GM19324 (cell line): Measurements from ENCODE around the gene APOBEC3F.
"Not testable (repeated sequence)": the region's sequence is repeated elsewhere in the genome, so short reads cannot be mapped to it uniquely, and the experiment has no call there.

Source experiments
- ATAC-seq: cut with Tn5 transposase; IDR thresholded peaks from one replicate; pipeline ENCODE4 v1.9.1; 2021; ENCODE audit warnings: mild to moderate bottlenecking, moderate library complexity; ENCODE audit not compliant: unreplicated experiment, low FRiP score

APOBEC3F gene

DNA sequence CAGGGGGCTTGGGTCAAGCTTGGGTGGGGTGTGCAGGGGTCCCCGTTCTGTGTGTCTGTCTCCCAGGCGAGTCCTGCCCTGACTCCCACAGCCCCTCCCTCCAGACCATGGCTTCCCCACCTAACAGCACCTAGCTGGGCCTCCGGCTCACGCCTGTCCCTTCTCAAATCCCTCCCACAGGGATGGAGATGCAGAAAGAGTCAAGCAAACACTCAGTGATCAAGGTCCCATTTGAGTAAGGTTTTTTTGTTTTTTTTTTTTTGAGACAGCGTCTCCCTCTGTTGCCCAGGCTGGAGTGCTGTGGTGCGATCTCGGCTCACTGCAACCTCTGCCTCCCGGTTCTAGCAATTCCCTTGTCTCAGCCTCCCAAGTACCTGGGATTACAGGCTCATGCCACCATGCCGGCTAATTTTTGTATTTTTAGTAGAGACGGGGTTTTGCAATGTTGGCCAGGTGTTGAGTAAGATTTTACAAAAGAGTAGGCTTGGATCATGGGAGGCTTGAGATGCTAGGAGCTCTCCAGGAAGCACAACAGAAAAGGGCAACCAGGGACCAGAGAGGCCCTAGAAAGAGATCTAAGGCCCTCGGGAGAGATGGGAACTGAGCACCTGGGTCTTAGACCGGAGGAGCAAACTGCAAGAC lies 14.0 kb upstream of the APOBEC3F start:
- ATAC-seq, result no peak

DNA sequence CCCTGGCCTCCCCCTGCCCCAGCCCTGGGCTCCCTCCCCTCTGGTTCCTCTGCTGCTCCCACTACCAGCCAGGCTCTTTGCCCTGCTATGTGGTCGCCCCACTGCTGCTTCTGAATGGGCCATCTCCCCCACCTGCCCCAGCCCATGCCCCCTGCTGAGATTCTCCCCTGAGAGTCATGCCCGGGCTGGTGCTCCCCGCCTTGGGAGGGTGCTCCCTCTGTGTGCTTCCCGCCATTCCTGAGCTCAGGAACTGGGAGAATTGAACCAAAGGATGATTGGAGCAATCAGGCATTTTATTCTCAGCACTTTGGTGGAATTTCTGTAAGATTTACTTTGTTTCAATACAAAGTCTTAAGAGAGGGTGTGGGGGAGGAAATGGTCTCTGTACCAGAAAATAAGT lies 12.9 kb upstream of the APOBEC3F start:
- ATAC-seq, result no peak

GRCh38 chr22:39028281-39028680 lies 12.4 kb upstream of the APOBEC3F start:
- ATAC-seq, result no peak

DNA sequence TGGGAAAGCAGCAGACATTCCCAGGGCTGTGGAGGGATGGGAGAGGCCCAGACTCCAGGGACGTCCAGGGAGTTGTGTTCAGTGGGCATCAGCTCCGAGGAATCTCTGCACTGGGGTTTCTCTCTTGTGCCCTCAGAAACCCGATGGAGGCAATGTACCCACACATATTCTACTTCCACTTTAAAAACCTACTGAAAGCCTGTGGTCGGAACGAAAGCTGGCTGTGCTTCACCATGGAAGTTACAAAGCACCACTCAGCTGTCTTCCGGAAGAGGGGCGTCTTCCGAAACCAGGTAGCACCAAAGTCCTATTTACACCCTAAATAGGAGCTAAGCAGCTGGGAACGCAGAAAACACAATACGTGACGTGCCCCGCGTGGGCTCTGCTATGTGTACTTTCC lies 11.4 kb upstream of the APOBEC3F start:
- ATAC-seq, result no peak

GRCh38 chr22:39030705-39031104 lies 10.0 kb upstream of the APOBEC3F start:
- ATAC-seq, result no peak

GRCh38 chr22:39031434-39032295 lies 9.0 kb upstream of the APOBEC3F start:
- ATAC-seq, result not testable (repeated sequence)

- ATAC-seq, result not testable (repeated sequence)
Observed at GRCh38 chr22:39037071-39037470, 3.6 kb upstream of the APOBEC3F start.

DNA sequence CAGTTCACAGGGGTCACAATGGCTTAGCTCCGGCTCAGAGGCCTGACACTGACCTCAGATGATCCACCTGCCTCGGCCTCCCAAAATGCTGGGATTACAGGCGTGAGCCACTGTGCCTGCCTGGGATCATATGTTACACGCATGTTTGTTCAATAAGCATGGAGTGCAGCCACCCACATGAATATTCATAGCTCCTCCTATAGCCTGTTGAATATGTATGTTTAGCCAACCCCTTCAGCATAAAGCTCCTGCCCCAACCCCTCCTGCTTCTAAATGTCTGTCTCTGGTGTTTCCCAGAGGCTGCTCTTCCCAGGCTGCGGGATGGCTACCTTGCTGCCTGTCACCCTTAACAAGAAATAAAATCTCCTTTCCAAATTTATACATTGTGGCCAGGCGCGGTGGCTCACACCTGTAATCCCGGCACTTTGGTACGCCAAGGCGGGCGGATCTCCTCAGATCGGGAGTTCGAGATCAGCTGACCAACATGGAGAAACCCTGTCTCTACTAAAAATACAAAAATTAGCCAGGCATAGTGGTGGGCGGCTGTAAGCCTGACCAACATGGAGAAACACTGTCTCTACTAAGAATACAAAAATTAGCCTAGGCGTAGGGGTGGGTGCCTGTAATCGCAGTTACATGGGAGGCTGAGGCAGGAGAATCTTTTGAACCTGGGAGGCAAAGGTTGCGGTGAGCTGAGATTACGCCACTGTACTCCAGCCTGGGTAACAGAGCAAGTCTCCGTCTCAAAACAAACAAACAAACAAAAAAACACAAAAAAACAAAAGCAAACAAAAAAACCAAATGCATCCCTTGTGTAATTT lies 1.1 kb upstream of the APOBEC3F start:
- ATAC-seq, result no peak

- ATAC-seq, result not testable (repeated sequence)
Observed at GRCh38 chr22:39040155-39040537, 518 bp upstream of the APOBEC3F start.

GRCh38 chr22:39041908-39042307 lies 1.2 kb downstream of the APOBEC3F start:
- ATAC-seq, result no peak

DNA sequence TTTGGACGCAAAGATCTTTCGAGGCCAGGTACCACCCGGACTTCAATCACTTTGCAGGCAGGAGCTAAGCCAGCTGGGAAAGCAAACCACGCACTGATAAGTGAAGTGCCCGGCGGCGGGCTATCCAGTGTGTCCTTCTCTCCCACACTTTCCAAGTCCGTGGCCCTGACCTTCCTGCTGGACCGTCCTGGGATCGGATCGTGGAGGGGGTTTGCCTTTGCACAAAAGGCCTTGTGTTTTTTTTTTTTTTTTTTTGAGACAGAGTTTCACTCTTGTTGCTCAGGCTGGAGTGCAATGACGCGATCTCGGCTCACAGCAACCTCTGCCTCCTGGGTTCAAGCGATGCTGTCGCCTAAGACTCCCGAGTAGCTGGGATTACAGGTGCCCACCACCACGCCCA lies 2.4 kb downstream of the APOBEC3F start:
- ATAC-seq, result not testable (repeated sequence)

GRCh38 chr22:39045136-39045535 lies 4.5 kb downstream of the APOBEC3F start:
- ATAC-seq, result not testable (repeated sequence)

DNA sequence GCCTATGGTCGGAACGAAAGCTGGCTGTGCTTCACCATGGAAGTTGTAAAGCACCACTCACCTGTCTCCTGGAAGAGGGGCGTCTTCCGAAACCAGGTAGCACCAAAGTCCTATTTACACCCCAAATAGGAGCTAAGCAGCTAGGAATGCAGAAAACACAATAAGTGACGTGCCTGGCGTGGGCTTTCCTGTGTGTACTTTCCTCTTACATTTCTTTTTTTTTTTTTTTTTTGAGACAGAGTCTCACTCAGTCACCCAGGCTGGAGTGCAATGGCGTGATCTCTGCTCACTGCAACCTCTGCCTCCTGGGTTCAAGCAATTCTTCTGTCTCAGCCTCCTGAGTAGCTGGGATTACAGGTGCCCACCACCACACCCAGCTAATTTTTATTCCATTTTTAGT lies 8.8 kb downstream of the APOBEC3F start:
- ATAC-seq, result not testable (repeated sequence)

DNA sequence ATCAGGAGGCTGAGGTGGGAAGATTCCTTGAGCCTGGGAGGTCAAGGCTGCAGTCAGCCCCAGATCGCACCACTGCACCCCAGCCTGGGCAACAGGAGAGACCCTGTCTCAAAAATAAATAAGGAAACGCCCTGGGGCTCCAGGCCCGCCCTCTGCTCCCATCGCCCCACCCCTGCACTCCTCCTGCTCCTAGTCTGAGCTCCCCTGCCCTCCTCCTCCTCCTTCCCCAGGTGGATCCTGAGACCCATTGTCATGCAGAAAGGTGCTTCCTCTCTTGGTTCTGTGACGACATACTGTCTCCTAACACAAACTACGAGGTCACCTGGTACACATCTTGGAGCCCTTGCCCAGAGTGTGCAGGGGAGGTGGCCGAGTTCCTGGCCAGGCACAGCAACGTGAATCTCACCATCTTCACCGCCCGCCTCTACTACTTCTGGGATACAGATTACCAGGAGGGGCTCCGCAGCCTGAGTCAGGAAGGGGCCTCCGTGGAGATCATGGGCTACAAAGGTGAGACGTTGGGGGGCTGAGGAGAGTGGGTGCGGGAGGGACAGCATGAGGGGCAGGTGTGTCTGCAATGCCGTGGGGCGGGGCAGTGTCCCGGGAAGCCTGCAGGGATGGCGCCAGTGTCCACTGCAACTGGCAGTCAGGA lies 11.3 kb downstream of the APOBEC3F start:
- ATAC-seq, result not testable (repeated sequence)

- ATAC-seq, result no peak
Observed at GRCh38 chr22:39055658-39056057, 15.0 kb downstream of the APOBEC3F start.

GRCh38 chr22:39061290-39061689 lies 20.6 kb downstream of the APOBEC3F start:
- not testable (repeated sequence) for ATAC-seq

DNA sequence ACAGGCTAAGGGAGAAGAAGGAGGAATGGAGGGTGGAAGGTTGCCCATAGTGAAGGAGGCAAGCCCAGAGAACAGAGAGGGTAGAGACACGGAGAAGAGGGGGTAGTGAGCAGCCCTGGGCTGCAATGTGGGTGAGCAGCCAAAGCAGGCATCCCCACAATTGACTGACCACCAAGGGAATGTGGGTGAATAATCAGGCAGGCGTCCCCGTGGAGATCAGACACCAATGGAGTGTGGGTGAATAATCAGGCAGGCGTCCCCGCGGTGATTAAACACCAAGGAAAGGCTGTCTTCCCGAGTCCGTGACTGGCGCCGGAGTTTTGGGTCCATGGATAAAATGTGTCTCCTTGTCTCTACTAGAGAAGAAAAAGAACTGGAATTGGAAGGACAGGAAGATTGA lies 21.3 kb downstream of the APOBEC3F start:
- not testable (repeated sequence) for ATAC-seq

GRCh38 chr22:39063904-39064303 lies 23.2 kb downstream of the APOBEC3F start:
- peak; percentile 61 for ATAC-seq

DNA sequence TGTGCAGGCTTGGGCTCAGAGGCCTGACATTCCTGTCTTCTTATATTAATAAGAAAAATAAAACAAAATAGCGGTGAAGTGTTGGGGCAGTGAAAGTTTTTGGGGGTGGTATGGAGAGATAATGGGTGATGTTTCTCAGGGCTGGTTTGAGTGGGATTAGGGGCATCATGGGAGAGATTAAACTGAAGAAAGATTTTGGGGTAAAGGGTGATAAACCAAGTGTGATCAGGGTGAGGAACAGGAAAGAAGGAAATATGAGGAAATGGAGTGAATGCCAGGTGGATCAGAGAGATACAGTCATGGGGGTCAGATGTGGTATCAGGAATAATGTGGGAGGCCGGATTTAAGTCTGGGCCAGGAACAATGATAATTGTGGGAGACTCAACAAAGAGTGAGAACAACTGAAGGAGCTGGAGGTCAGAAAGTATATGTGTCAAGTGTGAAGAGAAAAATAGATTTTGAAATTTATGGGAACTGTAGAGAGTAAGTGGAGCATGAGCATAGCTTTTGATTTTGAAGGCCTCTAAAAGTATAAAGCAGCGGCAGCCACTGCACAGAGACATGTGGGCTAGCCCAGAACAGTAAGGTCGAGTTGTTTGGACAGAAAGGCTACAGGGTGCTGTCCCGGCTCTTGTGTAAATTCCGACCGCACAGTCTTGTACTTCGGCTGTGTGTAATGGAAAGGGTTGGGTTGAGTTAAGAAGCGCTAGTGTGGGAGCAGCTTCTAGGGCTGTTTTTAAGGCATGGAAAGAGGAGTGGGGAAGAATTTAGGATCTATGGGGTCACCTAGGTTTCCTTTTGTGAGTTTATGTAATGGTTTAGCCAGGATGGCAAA lies 26.0 kb downstream of the APOBEC3F start:
- not testable (repeated sequence) for ATAC-seq
